Non-pigmented ciliary epithelial cell (primary cell): ENCODE results near the gene SPRY4.
"Not testable (repeated sequence)": the region's sequence is repeated elsewhere in the genome, so short reads cannot be mapped to it uniquely, and the experiment has no call there.

Experiments
- DNase-seq: peaks from one replicate; pipeline ENCODE4 v3.0.0-alpha.2; 2010; ENCODE audit warnings: low read depth

Gene SPRY4

DNA sequence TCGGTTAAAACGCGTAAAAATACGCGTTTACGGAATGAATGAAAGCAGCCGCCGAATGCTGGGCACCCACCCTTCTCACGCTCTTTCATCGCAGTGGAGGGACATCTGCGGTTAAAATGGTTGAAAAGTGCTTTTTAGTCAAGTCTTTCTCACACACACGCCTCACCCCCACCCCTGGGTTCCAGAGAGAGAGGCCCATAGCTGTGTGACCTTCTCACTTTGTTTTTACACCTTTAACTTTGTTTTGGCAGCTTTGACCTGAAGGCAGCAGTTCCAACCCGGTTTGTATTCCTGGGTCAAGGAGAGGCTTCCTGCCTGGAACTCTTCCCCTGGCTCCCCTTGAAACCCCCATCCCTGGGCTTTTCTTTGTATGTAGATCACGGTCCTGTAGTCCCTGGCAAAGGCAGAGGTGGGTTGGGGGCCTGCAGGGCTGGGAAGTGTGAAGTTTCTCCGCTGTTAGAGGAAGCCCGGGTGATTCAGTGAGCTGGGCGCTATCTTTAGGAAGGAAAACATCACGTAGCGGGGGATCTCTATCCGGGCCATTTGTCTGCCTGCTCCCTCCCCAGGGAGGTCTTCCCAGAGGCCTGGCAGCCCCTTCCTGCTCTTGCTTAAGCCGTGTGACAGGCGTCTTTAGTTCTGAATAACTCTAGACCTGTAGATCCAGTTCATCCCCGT is 29.6 kb downstream of the SPRY4 start:
- DNase-seq: no peak

DNA sequence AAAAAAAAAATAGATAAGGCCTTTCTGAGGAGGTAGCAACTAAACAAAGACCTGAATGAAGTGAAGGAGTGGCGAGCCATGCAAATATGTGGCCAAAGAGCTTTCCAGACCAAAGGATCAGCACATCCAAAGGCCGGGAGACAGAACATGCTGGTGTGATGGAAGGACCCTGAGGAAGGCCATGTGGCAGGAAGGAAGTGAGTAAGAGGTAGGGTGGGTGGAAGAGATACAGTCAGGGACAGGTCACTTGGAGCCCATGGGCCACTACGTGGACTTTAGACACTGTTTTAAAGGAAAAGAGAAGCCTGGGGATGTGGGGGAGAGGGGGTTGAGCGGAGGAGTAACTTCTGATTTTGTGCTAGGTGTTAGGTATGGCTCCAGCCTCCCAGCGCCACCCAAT is 31.3 kb downstream of the SPRY4 start:
- DNase-seq: no peak

DNA sequence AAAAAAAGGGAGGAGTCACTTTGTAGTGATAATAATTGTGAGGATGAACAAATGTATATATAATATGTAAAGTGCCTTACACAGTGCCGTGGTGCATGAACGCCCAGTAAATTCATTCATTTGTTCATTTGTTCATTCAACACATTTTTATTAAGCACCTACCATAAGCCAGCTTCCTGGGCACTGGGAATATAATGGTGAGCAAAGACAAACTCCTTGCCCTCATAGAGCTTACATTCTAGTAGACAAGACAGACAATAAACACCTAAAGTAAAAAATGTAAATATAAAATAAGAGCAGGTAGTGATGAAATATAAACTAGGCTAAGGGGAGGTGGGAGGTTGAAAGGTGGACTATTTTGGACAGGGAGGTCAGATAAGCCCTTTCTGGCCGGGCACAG is 32.0 kb downstream of the SPRY4 start:
- DNase-seq: no peak

DNA sequence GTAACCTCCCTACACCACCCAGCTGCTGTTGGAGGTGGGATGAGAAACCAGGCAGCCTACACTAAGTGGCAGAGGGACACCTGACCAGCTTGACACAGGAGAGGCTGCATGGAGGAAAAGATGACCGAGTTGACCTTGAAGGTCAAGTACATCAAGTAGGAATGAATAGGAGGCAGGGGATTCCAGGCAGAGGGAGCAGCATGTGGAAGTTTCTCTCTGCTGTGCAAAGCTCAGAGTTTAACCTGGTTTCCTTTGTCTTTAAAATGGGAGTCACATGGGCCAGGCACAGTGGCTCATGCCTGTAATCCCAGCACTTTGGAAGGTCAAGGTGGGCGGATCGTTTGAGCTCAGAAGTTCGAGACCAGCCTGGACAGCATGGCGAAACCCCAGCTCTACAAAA is 32.6 kb downstream of the SPRY4 start:
- no peak for DNase-seq

DNA sequence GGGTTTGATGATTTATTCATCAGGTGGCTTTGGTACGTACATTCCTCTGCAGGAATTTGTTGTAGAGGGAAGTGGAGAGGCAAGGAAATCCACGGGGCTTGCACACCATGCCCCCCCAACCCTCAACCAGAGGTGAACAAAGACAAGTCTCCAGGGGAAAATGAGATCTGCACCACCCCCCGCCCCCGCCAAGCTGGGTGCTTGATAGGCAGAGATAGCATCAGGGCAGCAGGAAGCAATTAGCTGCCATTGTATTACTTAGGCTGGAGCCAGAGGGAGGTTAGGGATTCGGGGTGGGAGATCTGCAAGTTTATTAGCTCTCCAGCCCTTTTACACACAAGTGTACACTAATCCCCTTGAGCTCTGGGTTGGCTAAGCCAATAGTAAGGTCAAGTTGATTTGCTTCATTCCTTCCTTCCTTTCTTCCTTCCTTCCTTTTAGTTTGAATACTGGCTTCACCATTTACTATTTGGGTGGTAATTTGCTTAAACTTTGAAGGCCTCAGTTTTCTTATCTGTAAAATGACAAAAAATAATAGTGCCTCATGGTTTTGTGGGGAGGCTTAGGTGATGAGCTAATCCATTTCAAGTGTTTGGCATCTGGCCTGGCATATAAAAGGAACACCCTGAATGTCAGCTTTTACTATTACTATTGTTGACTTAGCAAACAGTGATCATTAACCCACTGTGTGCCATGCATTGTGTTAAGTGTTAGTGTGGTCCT is 34.1 kb downstream of the SPRY4 start:
- DNase-seq: no peak

DNA sequence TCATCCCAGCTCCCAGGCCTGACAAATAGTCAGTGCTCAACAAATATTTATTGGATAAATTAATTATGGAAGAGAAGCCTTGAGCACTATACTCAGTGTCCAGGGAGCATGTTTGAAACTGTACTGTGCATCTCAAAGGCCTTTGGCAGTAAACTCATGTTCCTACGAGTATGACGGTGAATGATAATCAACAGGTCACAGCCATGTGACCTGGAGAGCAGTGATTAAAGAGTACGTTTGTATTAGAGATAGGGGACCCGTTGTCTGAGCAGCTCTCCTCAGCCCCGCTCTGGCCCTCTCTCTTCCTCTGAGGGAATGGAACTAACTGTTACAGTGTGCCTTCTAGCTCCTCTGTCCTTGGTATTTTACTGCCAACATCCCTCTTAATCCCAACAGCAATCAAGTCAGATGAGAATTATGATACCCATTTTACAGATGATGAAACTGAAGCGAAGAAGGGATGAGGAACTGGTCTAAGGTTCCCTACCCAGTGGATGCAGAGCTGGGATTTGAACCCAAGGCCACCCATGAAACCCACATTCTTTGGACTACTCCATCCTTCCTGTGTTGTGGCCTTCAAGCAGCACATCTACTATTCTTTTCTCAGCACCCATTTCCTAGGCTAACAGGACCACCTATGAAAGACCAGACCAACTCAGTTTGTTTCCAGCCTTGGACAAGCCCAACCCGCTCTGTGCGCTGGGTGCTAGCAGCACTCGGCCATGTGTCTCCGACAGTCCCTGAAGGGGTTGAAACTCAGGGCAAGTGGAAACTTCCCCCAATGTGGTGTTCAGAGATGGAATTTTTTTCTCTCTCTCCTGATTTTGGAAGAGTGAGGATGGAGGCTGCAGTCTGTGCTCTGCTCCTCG is 34.9 kb downstream of the SPRY4 start:
- DNase-seq: no peak

DNA sequence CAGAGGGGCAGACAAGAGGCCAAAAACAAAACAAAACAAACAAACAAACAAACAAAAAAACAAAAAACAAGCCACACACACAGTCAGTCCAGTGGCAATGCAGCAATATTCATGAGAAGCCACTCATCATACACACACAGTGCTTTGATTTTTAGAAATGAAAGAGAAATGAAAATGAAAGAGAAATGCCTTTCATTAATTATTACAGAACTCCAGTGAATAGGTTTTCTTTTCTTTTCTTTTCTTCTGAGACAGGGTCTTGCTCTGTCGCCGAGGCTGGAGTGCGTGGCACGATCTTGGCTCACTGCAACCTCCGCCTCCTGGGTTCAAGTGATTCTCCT is 36.9 kb downstream of the SPRY4 start:
- no peak for DNase-seq

DNA sequence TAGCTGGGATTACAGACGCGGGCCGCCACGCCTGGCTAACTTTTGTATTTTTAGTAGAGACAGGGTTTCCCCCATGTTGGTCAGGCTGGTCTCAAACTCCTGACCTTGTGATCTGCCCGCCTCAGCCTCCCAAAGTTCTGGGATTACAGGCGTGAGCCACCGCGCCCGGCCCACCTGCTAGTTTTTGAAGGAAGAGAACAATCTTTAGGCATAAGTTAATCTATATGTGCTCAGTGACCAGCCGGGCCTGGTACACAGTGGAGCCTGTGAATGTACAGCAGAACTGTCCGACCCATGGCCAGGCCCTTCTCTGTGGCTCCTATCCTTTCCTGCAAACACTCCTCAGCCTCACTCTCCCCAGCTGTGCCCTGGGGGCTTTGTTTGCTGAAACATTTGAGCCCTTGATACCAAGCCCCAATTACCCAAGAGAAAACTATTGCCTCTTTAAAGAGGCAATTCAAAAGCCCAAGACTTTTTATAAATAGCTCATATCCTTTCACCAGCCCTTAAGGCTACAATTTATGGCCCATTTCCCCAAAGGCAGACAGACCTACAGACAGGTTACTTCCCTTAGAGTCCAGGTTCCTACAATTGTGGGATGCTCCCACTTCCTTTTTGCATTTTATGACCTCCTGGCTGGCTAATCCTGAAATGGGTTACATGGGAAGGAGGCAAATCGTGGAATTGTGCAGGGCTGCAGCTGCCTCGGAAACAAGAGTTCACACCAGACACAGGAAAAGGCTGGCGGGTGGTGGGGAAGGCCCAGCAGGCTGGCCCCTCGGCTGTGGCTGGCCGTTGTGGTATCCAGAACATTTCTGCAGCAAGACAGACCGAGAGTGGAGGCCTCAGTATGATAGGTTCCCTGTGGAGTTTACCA is 37.5 kb downstream of the SPRY4 start:
- DNase-seq: no peak

DNA sequence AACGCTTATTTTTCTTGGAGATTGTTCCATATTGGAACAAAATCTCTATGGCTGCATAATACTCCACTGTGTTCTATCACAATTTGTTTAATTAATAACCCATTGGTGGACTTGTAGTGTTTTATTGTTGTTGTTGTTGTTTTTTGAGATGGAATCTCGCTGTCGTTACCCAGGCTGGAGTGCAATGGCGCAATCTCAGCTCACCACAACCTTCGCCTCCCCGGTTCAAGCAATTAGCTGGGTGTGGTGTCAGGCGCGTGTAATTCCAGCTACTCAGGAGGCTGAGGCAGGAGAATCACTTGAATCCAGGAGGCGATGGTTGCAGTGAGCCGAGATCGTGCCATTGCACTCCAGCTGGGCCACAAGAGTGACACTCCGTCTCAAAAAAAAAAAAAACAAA is 38.7 kb downstream of the SPRY4 start:
- no peak for DNase-seq

DNA sequence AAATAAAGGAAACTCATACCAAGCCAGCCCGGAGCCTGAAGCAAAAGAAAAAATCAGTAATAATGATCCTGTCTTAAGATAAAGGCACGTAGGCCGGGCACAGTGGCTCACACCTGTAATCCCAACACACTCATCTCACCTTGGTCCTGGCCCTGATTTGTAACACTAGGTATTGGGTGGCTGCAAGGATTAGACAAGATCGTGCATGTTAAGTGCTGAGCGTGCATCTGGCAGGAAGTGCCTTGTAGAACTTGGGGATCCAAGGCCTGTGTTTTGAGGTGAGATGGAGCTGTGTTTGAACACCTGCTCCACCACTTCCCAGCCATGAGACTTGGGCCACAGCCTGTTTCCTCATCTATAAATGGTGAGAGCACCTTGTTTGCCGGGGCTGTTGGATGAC is 41.5 kb downstream of the SPRY4 start:
- DNase-seq: no peak

DNA sequence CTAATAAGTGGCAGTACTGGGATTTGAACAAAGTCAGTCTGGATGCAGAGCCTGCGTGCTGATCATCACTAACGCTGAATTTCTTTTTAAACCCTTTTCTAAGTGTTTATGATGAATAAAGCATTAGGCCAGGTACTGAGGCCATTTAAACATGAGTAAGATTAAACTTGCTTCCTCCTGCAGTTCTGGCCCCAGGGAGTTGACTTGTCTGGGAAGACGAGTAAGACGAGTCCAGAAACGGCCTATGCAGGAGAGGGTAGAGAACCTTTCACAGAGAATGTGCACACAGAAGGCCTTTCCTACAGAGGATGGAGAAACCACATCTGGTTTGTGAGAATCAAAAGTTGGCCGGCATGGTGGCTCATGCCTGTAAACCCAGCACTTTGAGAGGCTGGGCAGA is 42.9 kb downstream of the SPRY4 start:
- DNase-seq: no peak

DNA sequence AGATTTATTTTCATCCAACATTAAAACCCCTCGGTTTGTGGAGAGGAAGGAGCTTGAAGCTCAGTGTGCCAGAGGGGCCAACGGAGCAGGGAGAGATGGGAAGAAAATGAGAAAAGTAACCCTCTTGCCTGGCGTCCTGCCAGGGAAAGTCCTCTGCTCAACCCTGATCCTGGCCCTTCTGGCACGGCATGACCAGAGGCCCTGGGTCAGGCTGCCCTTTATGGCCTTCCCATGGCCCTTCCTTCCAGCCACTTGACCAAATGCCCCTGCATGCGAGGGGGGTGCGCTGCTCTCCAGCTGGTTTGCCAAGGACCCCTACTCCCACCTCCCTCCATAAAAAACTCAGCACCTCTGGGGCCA is 43.8 kb downstream of the SPRY4 start:
- DNase-seq: no peak

DNA sequence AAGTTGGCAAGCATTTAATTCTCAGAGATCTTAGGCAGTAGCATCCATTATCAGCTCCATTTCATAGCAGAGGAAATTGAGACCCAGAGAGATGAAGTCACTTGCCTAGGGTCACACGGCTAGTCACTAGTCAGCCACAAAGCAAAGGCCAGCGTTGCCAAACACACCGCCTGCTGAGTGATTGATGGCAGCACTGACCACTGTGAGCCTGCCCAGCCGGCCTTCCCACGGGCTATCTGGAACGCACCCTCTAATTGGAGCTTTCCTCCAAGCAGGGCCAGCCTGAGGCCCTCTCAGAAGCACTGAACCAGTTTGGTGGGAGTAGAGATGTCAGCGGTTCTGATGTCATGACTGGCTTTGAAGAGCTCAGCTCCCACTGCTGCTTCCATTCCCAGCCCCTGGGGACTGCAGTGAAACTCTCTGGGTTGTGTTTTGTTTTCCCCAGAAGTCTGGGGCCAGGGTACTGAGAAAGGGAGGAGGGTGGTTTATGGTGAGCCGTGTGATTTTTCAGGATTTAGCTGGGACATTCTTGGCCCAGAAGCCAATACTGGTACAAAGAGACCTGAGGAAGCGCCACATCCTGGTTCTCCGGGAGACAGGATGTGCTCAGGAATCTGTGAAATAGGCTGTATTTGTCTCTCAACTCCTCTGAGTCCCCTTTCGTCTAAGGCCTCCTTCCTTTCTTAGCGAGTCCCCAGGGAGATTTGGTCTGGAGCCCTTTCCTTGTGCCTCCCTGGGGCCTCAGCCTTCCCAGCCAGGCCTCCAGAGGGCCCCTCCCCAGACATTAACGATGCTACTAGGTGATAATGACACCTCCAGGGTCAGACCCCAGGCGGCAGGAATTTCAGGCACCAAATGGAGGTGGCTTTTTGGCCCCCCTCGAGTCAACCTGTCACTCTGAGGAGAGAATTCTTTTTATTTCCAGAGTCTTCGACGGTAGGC is 44.5 kb downstream of the SPRY4 start:
- no peak for DNase-seq

DNA sequence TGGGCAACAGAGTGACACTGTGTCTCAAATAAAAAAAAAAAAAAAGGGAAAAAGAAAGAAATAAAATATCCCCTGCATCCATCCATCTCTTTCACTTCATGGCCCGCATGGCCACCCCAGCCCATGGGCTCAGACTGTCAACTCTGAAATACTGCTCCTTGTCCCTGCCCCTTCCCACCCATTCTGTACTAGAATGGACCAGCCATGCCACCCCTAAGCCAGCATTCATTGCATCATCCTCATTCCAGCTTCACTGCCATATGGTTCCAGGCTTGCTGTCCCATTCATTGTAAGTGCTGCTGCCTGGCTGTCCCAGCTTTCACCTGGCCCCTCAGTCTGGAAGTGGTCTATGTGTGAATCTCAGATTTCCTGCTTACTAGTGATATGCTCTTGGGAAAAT is 46.2 kb downstream of the SPRY4 start:
- DNase-seq: no peak

DNA sequence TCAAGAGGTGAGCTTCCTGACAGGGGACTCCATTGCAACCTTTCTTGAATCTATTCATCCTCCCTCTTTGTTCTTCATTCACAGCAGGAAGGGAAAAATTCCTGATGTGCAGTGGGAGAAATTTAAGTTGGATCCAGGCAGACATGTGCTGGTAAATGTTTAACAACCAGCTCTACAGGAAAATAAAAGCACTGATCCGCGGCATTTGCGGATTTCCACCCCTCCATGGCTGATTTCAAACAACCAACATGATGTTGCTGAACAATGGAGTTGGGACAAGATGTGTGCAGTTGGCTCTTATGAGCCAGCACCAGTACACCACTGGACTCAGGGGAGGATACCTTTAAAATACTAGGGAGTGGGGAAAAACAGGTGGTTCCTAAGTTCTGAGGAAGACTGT is 47.0 kb downstream of the SPRY4 start:
- no peak for DNase-seq

DNA sequence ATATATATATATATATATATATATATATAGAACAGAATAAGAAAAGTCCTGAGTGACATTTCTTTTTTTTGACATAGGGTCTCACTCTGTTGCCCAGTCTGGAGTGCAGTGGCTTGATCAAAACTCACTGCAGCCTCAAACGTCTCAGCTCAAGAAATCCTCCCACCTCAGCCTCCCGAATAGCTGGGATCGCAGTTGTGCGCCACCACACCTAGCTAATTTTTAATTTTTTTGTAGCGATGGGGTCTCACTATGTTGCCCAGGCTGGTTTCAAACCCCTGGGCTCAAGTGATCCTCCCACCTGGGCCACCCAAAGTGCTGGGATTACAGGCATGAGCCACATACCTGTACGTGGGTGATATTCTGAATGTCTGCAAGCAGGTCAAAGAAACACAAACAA is 48.3 kb downstream of the SPRY4 start:
- DNase-seq: no peak

DNA sequence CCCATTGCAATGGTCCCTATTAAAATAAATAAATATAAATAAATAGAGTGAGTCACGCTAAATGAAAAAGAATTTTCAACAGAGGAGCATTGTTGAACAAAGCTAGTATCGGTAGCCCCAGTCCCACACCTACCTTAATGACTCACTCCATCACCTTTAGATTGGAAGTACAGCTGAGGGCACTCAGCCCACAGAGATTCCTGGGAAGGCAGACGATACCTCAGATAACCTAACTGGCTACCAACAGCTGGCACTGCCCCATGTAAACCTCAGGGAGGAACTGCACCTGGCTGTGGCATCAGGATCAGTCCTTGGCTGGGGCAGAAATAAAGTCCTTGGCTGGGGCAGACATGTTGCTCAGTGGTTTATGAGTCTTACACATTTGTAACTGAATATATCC is 49.3 kb downstream of the SPRY4 start:
- DNase-seq: no peak

DNA sequence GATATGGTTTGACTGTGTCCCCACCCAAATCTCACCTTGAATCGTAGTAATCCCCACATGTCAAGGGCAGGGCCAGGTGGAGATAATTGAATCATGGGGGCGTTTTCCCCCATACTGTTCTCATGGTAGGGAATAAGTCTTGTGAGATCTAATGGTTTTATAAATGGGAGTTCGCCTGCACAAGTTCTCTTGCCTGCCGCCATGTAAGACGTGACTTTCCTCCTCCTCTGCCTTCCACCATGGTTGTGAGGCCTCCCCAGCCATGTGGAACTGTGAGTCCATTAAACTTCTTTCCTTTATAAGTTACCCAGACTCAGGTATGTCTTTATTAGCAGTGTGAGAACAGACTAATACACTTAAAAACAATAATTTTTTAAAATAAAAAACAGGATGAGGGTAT is 52.2 kb downstream of the SPRY4 start:
- DNase-seq: not testable (repeated sequence)

DNA sequence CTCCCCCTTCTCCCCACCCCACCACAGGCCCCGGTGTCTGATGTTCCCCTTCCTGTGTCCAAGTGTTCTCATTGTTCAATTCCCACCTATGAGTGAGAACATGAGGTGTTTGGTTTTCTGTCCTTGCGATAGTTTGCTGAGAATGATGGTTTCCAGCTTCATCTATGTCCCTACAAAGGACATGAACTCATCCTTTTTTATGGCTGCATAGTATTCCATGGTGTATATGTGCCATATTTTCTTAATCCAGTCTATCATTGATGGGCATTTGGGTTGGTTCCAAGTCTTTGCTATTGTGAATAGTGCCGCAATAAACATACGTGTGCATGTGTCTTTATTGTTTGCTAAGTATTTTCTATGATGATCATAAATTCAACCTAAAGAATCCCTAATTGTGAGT is 60.7 kb downstream of the SPRY4 start:
- not testable (repeated sequence) for DNase-seq

DNA sequence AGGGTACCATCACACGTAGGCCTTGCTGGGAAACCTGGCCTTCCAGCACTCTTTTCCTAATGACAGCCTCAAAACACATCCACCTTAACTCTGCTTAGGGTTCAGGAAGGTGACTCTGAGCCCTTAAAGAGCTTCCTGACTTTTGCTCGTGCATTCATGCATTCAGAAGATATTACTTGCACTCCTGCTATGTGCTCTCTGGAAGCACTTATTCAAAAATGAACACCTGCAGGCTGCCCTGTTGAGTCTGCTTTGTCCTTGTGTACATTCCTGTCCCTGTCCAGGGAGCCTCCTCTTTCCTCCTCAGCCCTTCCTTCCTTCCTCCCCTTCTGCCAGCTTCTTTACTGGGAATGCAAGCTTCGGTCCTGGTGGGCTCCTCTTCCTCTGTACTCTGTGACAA is 61.5 kb downstream of the SPRY4 start:
- DNase-seq: no peak

DNA sequence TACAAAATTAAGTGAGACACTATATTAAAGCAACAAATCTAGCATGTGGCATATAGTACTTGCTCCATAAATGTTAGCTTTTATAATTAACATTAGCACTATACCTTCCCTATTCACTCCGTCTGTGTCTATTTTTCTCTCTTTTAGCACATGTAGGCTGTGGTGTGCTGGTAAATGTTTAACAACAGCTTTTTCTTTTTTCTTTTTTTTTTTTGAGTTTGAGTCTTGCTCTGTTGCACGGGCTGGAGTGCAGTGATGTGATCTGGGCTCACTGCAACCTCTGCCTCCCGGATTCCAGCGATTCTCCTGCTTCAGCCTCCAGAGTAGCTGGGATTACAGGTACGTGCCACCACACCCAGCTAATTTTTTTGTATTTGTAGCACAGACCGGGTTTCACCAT is 62.1 kb downstream of the SPRY4 start:
- DNase-seq: no peak
